ENCODE data around the gene CSMD2. TPM values are rescaled to one million over a fixed set of nuclear protein-coding genes. Genes with fewer than 3 reads are reported as not detected.

CSMD2 gene
- total and polyA plus RNA-seq, 2 of the 4 experiments (the other 2 are of a cell fraction) = under 0.01 to 0.36 TPM

DNA sequence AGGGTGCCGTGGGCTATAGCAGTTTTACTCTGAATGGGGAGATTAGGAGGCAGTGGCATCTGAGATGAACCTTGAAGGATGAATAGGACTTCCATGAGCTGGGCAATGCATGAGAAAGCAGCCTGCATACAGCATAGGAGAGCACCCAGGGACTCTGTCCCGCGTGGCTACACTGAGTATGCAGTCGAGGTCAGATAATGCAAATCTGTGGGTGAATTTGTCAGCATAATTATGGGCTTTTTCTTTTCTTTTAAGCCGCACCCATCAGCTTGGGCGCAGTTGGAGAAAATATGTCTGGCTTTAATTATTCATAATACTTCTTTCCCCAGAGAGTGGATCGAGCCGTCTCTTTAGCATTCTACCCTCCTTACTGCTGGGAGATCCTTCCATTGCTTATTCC, 504.1 kb downstream of the CSMD2 start:
- dilution Hi-C loops (cut with HindIII; ENCODE audit: low sequenced_read_pairs, unreplicated experiment) (no loop called here), intact Hi-C loops (cut with micrococcal nuclease) (no loop called here), in situ Hi-C loops (cut with MboI; ENCODE audit: low sequenced_read_pairs) (no loop called here)
- Histone ChIP-seq H3K4ac (ENCODE audit: low read depth, low read length) (no peak overlapping the region), H3K4me2 (ENCODE audit: low read depth, low read length) (no peak overlapping the region), H2BK120ac (ENCODE audit: low read depth, low read length) (no peak overlapping the region), H2BK5ac (ENCODE audit: low read depth, low read length, poor library complexity, severe bottlenecking) (no peak overlapping the region), H2AFZ (replicated peaks; ENCODE audit: low read length, poor library complexity) (no peak overlapping the region), H3K79me1 (ENCODE audit: low read depth in 1 of 2, low read length in 2 of 2) (no peaks in the 10 kb centered on the region), H4K5ac (ENCODE audit: low read depth, low read length) (no peak overlapping the region), H3K56ac (ENCODE audit: extremely low read depth, insufficient read depth, low read length) (no peak overlapping the region), H4K8ac (ENCODE audit: low read depth in 2 of 2, low read length in 2 of 2) (no peak overlapping the region), H2AK9ac (replicated peaks; ENCODE audit: low read depth, low read length, poor library complexity) (no peak overlapping the region), H3K27me3 (ENCODE audit: control insufficient read depth, insufficient read depth, low read length) (no peaks in the 10 kb centered on the region), H3K27ac (ENCODE audit: insufficient read depth, low read length) (no peak overlapping the region), H3K9ac (ENCODE audit: low read depth, low read length) (no peak overlapping the region), H2BK15ac (ENCODE audit: low read depth, low read length) (no peak overlapping the region), H3K9me3 (ENCODE audit: control insufficient read depth, insufficient read depth, low read length) (no peaks in the 10 kb centered on the region; the same call in 1 of the 2 replicates), H3K18ac (ENCODE audit: low read depth, low read length) (no peak overlapping the region), H3K36me3 (ENCODE audit: control insufficient read depth, insufficient read depth, low read length) (no peaks in the 10 kb centered on the region), H3K4me1 (ENCODE audit: control insufficient read depth, insufficient read depth, low read length) (no peaks in the 10 kb centered on the region), H3K23ac (ENCODE audit: low read depth, low read length) (no peak overlapping the region), H4K20me1 (ENCODE audit: insufficient read depth, low read length) (no peaks in the 10 kb centered on the region), H2AK5ac (ENCODE audit: low read depth, low read length) (no peak overlapping the region), H3K4me3 (ENCODE audit: insufficient read depth, low read depth, low read length) (no peak overlapping the region), H2BK20ac (ENCODE audit: low read depth, low read length) (no peak overlapping the region), H3K14ac (replicated peaks; ENCODE audit: low read depth, low read length) (no peak overlapping the region), H3K9me1 (ENCODE audit: insufficient read depth, low read length) (no peaks in the 10 kb centered on the region), H4K91ac (ENCODE audit: insufficient read depth, low read depth, low read length) (no peak overlapping the region)
- no peak for DNase-seq
- WGBS, 2 experiments (ENCODE audit: extremely low coverage in 2 of 2, insufficient read length in 1 of 2) = 17% methylated on average over 1 of the region's 8 CpGs; no CpG with 5 or more reads in 1 of the 2 experiments
- no peak for ATAC-seq (ENCODE audit: low read depth)
- TF ChIP-seq FOS (IDR thresholded peaks at IDR 0.05; ENCODE audit: low read depth, low read length) (no peak), RAD21 (IDR thresholded peaks at IDR 0.05; ENCODE audit: low read length) (no peak), MAFK (IDR thresholded peaks at IDR 0.05; ENCODE audit: low read depth, low read length) (no peak), MXI1 (IDR thresholded peaks at IDR 0.05; ENCODE audit: borderline replicate concordance, low read depth, low read length) (no peak), CHD1 (IDR thresholded peaks at IDR 0.05; ENCODE audit: low read depth, low read length) (no peak), BHLHE40 (IDR thresholded peaks at IDR 0.05; ENCODE audit: low read depth, low read length) (no peak), RCOR1 (IDR thresholded peaks at IDR 0.05; ENCODE audit: insufficient replicate concordance, low read length) (no peak), NFE2L2 (IDR thresholded peaks at IDR 0.05; ENCODE audit: low read depth, low read length) (no peak)
- TF ChIP-seq, protein P1, sequence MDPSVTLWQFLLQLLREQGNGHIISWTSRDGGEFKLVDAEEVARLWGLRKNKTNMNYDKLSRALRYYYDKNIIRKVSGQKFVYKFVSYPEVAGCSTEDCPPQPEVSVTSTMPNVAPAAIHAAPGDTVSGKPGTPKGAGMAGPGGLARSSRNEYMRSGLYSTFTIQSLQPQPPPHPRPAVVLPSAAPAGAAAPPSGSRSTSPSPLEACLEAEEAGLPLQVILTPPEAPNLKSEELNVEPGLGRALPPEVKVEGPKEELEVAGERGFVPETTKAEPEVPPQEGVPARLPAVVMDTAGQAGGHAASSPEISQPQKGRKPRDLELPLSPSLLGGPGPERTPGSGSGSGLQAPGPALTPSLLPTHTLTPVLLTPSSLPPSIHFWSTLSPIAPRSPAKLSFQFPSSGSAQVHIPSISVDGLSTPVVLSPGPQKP (IDR thresholded peaks at IDR 0.05; ENCODE audit: borderline replicate concordance, low read depth, low read length) = no peak
- TF ChIP-seq, protein P2, sequence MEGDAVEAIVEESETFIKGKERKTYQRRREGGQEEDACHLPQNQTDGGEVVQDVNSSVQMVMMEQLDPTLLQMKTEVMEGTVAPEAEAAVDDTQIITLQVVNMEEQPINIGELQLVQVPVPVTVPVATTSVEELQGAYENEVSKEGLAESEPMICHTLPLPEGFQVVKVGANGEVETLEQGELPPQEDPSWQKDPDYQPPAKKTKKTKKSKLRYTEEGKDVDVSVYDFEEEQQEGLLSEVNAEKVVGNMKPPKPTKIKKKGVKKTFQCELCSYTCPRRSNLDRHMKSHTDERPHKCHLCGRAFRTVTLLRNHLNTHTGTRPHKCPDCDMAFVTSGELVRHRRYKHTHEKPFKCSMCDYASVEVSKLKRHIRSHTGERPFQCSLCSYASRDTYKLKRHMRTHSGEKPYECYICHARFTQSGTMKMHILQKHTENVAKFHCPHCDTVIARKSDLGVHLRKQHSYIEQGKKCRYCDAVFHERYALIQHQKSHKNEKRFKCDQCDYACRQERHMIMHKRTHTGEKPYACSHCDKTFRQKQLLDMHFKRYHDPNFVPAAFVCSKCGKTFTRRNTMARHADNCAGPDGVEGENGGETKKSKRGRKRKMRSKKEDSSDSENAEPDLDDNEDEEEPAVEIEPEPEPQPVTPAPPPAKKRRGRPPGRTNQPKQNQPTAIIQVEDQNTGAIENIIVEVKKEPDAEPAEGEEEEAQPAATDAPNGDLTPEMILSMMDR (conservative IDR thresholded peaks at IDR 0.05; ENCODE audit: low read depth, low read length) = no peak
- BruUV-seq (replicated peaks) = no TSS peak
- ChIA-PET CTCF (no interaction called here), POLR2A (ENCODE audit: unreplicated experiment) (no interaction called here)
